Cardiac muscle cell (in vitro differentiated cells and primary cell): ENCODE results near the gene CTNNA3. TPM values are rescaled to one million over a fixed set of nuclear protein-coding genes. Genes with fewer than 3 reads are reported as not detected.

Source experiments
- DNase-seq, 2 donors: peaks; one replicate each; pipeline versions ENCODE4 v3.0.0 to v3.0.0-alpha.2; 2010 to 2017; ENCODE audit warnings: low read depth in 1 of 2, low spot score in 1 of 2
- H3K27ac ChIP-seq: fragments of 200-600 bp; sonication (generic); 2 replicates; pipeline ENCODE4 v1.5.1; 2016
- H3K27me3 ChIP-seq: fragments of 200-600 bp; sonication (generic); 2 replicates; pipeline ENCODE4 v1.6.0; 2016; ENCODE audit warnings: control low read depth
- H3K36me3 ChIP-seq: fragments of 200-600 bp; sonication (generic); 2 replicates; pipeline ENCODE4 v1.5.1; 2016; ENCODE audit warnings: control low read depth
- H3K4me1 ChIP-seq: fragments of 200-600 bp; sonication (generic); 2 replicates; pipeline ENCODE4 v1.8.1; 2017; ENCODE audit warnings: low read depth, mild to moderate bottlenecking, mixed run types
- H3K4me3 ChIP-seq: fragments of 200-600 bp; sonication (generic); 2 replicates; pipeline ENCODE4 v1.5.1; 2016; ENCODE audit warnings: mild to moderate bottlenecking
- H3K9me3 ChIP-seq: fragments of 200-600 bp; sonication (generic); 2 replicates; pipeline ENCODE4 v1.5.1; 2017; ENCODE audit warnings: low read depth, mild to moderate bottlenecking, control low read depth
- CTCF ChIP-seq: IDR thresholded peaks from 2 replicates; pipeline ENCODE4 v1.5.1; 2012; ENCODE audit warnings: low read depth, mild to moderate bottlenecking, low read length
- polyA plus RNA-seq: library from polyadenylated mRNA; unstranded; fragments of >200 nt; fragmentation: Nextera tagmentation; extraction: Ambion mirVana; gene quantifications from 2 replicates; pipeline ENCODE4 v1.2.1, GENCODE V29; 2016
- total RNA-seq: library from RNA; depleted of rRNA; stranded (reverse); fragments of >200 nt; gene quantifications from 2 replicates; pipeline ENCODE4 v1.2.3, GENCODE V29; 2016

Gene CTNNA3
- total and polyA plus RNA-seq, 2 experiments from 2014 or later, result 55.8 to 71.7 TPM

- Histone ChIP-seq H3K27ac (no peak overlapping the region), H3K4me1 (no peaks in the 10 kb centered on the region), H3K4me3 (no peak overlapping the region), H3K9me3 (no peaks in the 10 kb centered on the region), H3K36me3 (no peaks in the 10 kb centered on the region), H3K27me3 (no peaks in the 10 kb centered on the region)
- DNase-seq, result no peak
- no peak for TF ChIP-seq CTCF
Observed at GRCh38 chr10:66472156-66472555, 1223.8 kb downstream of the CTNNA3 start.

- H3K36me3 ChIP-seq, result no peaks in the 10 kb centered on the region
- H3K9me3 ChIP-seq, result no peaks in the 10 kb centered on the region
- TF ChIP-seq CTCF, result no peak
- no peak overlapping the region for H3K4me3 ChIP-seq
- H3K27ac ChIP-seq, result no peak overlapping the region
- no peak for DNase-seq
- H3K4me1 ChIP-seq, result no peaks in the 10 kb centered on the region
- no peaks in the 10 kb centered on the region for H3K27me3 ChIP-seq
Observed at GRCh38 chr10:66467042-66467441, 1229.0 kb downstream of the CTNNA3 start.

- H3K9me3 ChIP-seq, result no peaks in the 10 kb centered on the region
- no peak for TF ChIP-seq CTCF
- H3K4me1 ChIP-seq, result no peaks in the 10 kb centered on the region
- H3K27me3 ChIP-seq, result no peaks in the 10 kb centered on the region
- no peak overlapping the region for H3K4me3 ChIP-seq
- H3K36me3 ChIP-seq, result no peaks in the 10 kb centered on the region
- DNase-seq, result no peak
- no peak overlapping the region for H3K27ac ChIP-seq
Observed at GRCh38 chr10:66466622-66467021, 1229.4 kb downstream of the CTNNA3 start.

GRCh38 chr10:66463611-66464010, 1232.4 kb downstream of the CTNNA3 start:
- no peak overlapping the region for H3K27ac ChIP-seq
- no peaks in the 10 kb centered on the region for H3K36me3 ChIP-seq
- no peak for DNase-seq
- no peak for TF ChIP-seq CTCF
- H3K27me3 ChIP-seq, result no peaks in the 10 kb centered on the region
- H3K4me1 ChIP-seq, result no peaks in the 10 kb centered on the region
- no peaks in the 10 kb centered on the region for H3K9me3 ChIP-seq
- H3K4me3 ChIP-seq, result no peak overlapping the region

GRCh38 chr10:66457629-66458028, 1238.4 kb downstream of the CTNNA3 start:
- H3K9me3 ChIP-seq, result no peaks in the 10 kb centered on the region
- H3K4me3 ChIP-seq, result no peak overlapping the region
- H3K36me3 ChIP-seq, result no peaks in the 10 kb centered on the region
- no peak for TF ChIP-seq CTCF
- no peaks in the 10 kb centered on the region for H3K27me3 ChIP-seq
- no peak for DNase-seq
- no peak overlapping the region for H3K27ac ChIP-seq
- no peaks in the 10 kb centered on the region for H3K4me1 ChIP-seq

- H3K36me3 ChIP-seq, result no peaks in the 10 kb centered on the region
- no peak overlapping the region for H3K4me3 ChIP-seq
- DNase-seq, result no peak
- no peaks in the 10 kb centered on the region for H3K4me1 ChIP-seq
- H3K27ac ChIP-seq, result no peak overlapping the region
- no peak for TF ChIP-seq CTCF
- no peaks in the 10 kb centered on the region for H3K27me3 ChIP-seq
- no peaks in the 10 kb centered on the region for H3K9me3 ChIP-seq
Observed at GRCh38 chr10:66455304-66455703, 1240.7 kb downstream of the CTNNA3 start.
